DND-41 (cell line): Measurements from ENCODE around the gene RAD51B.

Experiments
- EZH2 ChIP-seq: IDR thresholded peaks from 3 replicates; pipeline ENCODE4 v1.6.1; 2012; ENCODE audit warnings: borderline replicate concordance, low read depth, mild to moderate bottlenecking, moderate library complexity, low read length, inconsistent platforms; ENCODE audit not compliant: severe bottlenecking
- TF ChIP-seq, protein P1 (sequence below): IDR thresholded peaks from 2 replicates; pipeline ENCODE4 v1.5.1; 2012; ENCODE audit warnings: borderline replicate concordance, low read length, moderate library complexity, mild to moderate bottlenecking; ENCODE audit not compliant: poor library complexity, severe bottlenecking; ENCODE audit errors: extremely low read depth

DNA sequence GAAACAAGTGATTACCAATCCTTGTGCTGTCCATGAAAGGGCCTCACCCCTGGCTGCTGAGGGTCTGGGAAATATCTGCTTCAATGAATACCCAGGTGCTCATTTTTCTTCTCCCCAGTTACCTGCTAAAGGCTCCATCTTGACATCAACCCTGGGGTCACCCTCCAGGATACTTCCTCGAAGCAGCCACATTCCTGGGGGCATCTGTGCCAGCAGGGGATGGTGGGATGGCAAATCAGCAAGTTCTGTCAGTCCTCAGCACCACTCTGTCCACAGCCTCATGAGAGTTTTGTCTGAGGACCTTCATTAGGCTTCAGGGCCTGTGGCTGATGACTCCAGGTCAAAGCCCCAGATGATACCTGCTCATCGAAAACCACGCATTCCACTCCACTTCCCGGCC lies 848.4 kb downstream of the RAD51B start:
- TF ChIP-seq EZH2: no peak
- TF ChIP-seq, protein P1, sequence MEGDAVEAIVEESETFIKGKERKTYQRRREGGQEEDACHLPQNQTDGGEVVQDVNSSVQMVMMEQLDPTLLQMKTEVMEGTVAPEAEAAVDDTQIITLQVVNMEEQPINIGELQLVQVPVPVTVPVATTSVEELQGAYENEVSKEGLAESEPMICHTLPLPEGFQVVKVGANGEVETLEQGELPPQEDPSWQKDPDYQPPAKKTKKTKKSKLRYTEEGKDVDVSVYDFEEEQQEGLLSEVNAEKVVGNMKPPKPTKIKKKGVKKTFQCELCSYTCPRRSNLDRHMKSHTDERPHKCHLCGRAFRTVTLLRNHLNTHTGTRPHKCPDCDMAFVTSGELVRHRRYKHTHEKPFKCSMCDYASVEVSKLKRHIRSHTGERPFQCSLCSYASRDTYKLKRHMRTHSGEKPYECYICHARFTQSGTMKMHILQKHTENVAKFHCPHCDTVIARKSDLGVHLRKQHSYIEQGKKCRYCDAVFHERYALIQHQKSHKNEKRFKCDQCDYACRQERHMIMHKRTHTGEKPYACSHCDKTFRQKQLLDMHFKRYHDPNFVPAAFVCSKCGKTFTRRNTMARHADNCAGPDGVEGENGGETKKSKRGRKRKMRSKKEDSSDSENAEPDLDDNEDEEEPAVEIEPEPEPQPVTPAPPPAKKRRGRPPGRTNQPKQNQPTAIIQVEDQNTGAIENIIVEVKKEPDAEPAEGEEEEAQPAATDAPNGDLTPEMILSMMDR: no peak
